ENCODE measurements around the gene EIF3F.

EIF3F gene

DNA sequence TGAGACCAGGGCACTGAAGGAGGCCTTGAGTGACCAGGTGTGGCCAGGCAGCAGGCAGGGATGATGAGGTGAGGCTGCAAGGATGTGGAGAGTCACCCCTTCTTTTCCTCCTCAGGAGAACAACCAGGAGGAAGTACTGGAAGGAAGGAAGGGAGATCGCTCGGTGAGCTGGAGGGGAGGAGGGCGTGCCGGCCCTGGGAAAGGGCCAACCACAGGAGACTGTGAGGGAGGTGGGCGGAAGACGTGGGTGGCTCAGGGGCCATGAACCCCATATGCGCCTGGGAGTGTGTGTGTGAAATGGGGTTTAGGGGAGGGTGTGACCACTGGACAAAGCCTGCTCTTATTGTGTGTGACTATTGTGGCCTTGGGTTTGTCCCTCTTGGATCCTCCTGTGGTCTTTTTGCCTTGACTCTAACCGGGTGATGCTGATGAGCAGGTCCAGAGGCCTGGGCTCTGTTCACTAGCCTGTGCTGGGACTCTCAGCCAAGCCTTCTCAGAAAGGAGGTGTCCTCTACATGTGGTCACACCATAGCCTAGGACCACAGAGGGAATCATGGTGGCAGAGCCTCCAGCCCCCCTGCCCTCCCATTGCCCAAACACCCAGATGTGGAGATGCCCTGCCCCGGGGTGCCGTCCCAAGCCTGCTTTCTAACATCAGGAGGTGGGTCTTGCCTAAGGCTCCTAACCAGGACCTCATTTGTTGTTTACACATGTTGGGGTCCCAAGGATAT, 52.6 kb downstream of the EIF3F start:
- no peak for DNase-seq (ENCODE audit: low read depth, low spot score)

DNA sequence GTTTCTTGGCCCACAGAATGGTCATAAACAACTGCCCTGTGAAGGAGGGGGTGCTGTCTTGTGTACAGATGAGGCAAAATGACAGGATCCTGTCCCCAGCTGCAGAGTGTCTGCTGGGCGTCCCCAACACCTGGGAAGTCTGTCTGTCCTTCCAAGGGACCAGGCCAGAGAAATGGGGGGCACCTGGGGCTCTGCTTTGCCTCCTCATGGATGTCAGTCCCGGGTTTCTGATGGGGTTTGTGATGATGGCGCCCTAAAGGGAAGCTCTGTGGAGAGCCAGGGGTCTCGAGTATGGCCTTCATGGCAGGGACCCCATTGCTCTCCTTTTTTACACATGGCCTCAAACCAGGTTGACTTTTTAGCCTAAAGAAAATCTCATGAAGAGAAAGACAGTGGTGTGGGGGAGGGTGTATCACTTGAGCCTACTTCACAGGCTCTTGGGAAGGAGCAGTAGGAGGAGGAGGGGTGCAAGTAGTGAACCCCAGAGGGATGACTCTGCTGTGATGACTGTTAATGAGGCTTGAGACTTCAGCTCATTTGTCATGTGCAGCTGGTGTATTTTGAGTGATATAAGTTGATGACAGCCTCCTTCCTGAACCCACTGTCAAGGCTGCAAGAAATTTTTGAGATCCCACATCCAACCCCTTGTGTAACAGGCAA, 53.3 kb downstream of the EIF3F start:
- DNase-seq (ENCODE audit: low read depth, low spot score), result no peak

DNA sequence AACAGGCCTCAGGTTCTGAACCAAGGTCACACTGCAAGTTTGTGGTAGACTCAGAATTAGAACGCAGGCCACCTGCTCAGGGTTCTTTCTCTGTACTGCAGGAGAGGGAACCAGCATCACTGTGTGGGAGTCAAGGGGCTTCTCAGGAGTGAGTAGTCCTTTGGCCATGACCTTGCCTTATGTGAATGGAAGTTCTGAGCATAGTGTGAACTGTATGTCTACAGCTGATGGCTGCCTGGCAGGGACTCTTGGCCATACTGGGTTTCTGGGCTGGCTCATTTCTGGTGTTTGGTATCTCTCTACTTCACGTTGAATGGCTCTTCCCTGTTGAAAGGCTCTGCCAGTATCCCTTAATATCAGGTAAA, 53.8 kb downstream of the EIF3F start:
- no peak for DNase-seq (ENCODE audit: low read depth, low spot score)

DNA sequence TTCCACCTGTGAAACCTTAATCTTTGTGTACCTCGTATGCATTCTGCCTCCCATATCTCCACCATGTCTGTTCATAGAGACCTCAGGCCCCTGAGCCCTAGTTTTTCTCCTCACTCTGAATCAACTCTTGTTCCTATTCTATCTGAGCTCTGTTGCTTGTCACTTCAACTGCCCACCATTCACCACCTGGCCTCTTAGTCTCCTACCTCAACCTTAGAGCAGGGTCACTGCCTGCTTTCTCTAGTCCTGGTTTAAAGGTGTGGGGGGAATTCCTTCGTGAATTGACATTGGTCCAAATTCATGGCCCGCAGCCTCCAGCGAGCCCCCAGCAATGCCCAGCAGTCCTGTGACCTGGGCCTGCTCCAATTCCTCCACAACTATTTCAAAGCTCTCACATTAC, 54.4 kb downstream of the EIF3F start:
- no peak for DNase-seq (ENCODE audit: low read depth, low spot score)

DNA sequence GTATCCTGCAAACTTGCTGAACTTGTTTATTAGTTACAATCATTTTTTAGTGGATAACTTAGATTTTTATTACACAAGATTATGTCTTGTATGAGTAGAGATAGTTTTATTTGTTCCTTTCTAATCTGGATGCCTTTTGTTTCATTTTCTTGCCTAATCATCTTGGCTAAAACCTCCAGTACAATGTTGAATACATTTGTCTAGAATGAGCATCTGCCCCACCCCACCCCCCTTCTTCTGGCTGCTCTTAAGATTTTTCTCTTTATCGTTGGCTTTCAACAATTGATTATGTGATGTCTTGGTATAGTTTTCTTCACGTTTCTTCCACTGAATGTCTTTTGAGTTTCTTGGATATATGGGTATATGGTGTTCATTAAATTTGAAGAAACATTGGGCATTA, 56.6 kb downstream of the EIF3F start:
- no peak for DNase-seq (ENCODE audit: low read depth, low spot score)

DNA sequence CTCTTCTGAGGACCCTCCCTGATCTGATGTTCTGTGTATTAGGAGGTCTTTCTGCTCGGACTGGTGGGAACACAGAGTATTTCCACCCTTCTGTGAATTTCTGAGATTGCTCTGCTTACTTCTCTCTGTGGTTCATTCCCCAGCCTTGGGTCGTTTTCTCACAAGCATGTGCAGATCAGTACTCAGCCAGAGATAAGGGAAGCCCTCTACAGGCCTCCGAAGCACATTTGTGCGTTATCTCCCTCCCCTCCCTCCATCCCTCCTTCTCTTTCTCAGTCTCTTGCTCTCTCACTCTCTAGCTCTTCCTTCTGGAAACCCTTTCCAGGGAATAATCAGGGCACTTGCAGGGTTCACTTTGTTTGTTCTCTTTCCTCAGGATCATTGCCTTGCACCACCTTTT, 58.7 kb downstream of the EIF3F start:
- no peak for DNase-seq (ENCODE audit: low read depth, low spot score)

DNA sequence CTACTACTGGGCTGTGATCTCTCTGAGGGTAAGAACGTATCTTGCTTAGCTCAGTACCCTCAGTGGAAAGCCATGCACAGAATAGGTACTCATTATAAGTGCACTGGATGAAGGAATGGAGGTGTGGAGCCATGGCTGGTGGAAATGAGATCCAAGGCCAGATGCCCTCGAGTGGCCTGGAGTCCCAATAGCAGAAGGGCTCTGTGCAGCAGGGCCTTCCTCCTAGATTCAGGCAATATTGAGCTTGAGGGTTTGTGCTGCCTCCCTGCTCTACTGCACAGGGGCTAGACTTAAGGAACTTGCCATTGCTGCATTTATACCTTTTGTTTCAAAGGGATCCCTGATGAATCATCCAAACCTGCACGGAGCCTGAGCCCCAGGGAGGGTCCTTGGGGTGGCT, 60.2 kb downstream of the EIF3F start:
- DNase-seq (ENCODE audit: low read depth, low spot score), result no peak

DNA sequence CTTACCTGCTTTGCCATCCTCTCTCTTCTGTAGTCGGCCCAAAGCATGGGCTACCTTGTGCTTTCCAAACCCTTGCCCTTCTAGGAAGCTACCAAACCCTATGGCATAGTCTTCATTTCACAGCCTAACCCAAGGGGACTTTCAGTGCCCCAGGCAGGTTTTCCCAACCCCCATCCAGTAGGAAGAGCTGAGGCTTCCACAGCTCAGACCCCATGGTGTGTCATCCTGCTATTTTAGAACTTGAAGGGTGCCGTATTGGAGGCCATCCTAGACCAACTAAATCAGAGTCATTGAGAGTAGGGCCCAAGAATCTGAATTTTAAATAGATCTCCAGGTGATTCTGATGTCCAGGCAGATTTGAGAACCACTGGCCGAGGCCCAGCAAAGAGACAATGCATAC, 61.9 kb downstream of the EIF3F start:
- DNase-seq (ENCODE audit: low read depth, low spot score), result no peak
